HG03469 (cell line): ENCODE measurements around the gene CCND1.

Experiments used
- ATAC-seq: cut with Tn5 transposase; IDR thresholded peaks from one replicate; pipeline ENCODE4 v1.9.1; 2021; ENCODE audit warnings: mild to moderate bottlenecking, moderate library complexity, moderate number of reproducible peaks; ENCODE audit not compliant: unreplicated experiment

The CCND1 gene

GRCh38 chr11:69651834-69652620, 11.1 kb downstream of the CCND1 start:
- no peak for ATAC-seq

- ATAC-seq, result no peak
Observed at GRCh38 chr11:69652999-69653398, 12.0 kb downstream of the CCND1 start.

GRCh38 chr11:69653406-69653960, 12.5 kb downstream of the CCND1 start:
- ATAC-seq, result no peak

GRCh38 chr11:69654001-69654659, 13.2 kb downstream of the CCND1 start:
- ATAC-seq, result no peak

GRCh38 chr11:69654660-69655478, 13.9 kb downstream of the CCND1 start:
- no peak for ATAC-seq

- ATAC-seq, result no peak
Observed at GRCh38 chr11:69655479-69656428, 14.8 kb downstream of the CCND1 start.

GRCh38 chr11:69656536-69657455, 15.8 kb downstream of the CCND1 start:
- no peak for ATAC-seq

GRCh38 chr11:69657456-69657910, 16.5 kb downstream of the CCND1 start:
- no peak for ATAC-seq

- ATAC-seq, result no peak
Observed at GRCh38 chr11:69657911-69658625, 17.1 kb downstream of the CCND1 start.

- ATAC-seq, result no peak
Observed at GRCh38 chr11:69658626-69659450, 17.9 kb downstream of the CCND1 start.

GRCh38 chr11:69659591-69659990, 18.6 kb downstream of the CCND1 start:
- no peak for ATAC-seq

GRCh38 chr11:69660001-69660500, 19.1 kb downstream of the CCND1 start:
- ATAC-seq, result no peak

GRCh38 chr11:69661413-69661715, 20.4 kb downstream of the CCND1 start:
- ATAC-seq, result no peak

- ATAC-seq, result no peak
Observed at GRCh38 chr11:69662021-69662698, 21.2 kb downstream of the CCND1 start.

- ATAC-seq, result no peak
Observed at GRCh38 chr11:69662806-69663205, 21.9 kb downstream of the CCND1 start.

- ATAC-seq, result no peak
Observed at GRCh38 chr11:69663326-69663725, 22.4 kb downstream of the CCND1 start.
